GM19467 (cell line): ENCODE data around the gene VPS9D1.

Experiments
- ATAC-seq: cut with Tn5 transposase; IDR thresholded peaks from one replicate; pipeline ENCODE4 v1.9.1; 2021; ENCODE audit warnings: mild to moderate bottlenecking, moderate library complexity; ENCODE audit not compliant: unreplicated experiment

Gene VPS9D1, protein sequence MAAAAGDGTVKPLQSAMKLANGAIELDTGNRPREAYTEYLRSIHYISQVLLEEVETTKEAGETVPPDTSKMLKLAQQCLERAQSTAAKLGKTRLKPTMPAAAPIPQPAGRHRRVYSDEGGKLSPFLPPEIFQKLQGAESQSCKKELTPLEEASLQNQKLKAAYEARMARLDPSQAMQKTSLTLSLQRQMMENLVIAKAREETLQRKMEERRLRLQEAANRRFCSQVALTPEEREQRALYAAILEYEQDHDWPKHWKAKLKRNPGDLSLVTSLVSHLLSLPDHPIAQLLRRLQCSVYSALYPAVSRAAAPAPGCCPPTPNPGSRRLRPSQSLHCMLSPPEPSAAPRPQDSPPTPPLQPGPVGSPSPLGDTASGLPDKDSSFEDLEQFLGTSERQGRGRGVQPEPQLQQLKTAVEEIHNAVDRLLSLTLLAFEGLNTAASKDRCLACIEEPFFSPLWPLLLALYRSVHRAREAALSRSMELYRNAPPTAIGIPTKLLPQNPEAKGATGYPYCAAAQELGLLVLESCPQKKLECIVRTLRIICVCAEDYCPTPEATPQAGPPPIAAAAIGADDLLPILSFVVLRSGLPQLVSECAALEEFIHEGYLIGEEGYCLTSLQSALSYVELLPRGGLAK

DNA sequence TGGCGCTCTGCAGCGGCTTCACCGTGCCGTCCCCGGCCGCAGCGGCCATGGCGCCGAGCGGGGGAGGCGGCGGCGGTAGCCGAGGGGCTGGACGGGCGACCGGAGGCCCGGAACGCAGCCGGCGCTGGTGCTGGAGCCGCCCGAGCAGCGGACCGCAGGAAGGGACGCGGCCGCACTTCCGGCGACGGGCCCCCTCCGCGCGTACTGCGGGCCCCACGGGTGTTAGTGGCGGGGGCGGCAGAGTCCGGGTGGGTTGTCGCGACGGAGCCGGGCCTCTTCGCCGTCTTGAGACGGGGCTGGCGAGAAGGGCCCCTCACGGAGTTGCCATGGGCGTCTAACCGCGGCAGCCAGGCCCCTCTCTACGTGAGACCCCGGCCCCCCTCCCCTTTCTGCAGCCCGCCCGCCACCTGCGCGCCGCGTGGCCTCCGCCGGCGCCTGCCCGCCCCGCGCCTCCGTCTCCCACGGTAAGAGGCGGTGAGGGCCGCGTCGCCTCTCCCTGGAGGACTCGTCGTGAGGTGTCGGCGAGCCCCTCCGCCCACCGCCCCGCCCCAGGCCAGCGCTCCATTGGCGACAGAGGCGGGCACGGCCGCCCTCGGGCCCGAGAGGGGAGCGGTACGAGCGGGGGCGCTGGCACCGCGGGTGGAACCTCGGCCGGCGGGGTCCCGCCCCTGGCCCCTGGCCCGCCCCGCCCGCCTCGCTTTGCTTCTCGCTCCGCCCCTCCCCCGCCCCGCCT, at the start of gene VPS9D1, which contains the start of gene ZNF276:
TSS of gene VPS9D1 (minus strand) at position 86 of the 733 bp plus-strand sequence. CDS start at position 49, 37 bp downstream.
TSS of gene ZNF276 (plus strand) at position 725 of the 733 bp plus-strand sequence. CDS start 104 bp downstream, outside the sequence.
- ATAC-seq, result peak; percentile 40

DNA sequence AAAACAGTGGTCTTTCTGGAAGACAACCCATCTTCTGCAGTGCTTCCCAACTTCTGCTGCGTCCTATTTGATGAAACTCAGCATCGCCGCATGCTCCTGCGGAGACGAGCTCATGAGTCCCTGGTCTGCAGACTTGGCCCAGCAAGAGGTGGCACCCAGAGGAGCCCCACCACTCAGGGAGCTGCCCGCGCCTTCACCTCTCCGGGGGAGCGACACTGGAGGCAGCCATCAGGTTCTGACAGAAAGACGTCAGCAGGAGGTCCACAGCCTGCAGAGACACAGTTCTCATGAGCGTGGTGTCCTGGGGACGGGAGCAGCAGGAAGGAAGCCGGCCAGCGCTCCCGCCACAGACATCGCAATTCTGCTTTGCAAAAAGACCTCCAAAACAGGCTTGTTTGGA, 49.7 kb upstream of the VPS9D1 start:
- no peak for ATAC-seq

DNA sequence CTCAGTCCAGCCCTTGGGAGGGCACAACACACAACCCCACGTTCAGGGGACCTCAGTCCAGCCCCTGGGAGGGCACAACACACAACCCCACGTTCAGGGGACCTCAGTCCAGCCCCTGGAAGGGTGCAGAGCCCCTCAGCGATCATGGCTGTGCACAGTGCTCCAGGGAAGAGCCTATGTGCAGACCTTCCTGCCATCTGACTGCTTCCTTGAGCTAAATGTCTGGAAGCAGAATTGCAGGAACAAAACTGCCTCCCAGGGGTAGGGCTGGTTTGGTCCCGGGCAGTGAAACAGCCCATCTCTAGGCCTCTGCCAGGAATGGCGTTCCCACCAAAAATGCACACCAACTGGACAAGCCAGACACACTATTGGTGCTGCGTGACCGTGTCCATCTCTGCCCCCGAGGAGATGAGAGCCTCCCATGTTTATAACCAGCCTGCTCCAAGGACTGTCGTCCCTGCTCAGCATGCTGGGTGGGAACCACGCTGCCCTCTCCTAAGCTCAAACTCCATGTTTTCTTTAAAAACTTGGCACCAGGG, 44.7 kb upstream of the VPS9D1 start:
- peak; percentile 2 for ATAC-seq

DNA sequence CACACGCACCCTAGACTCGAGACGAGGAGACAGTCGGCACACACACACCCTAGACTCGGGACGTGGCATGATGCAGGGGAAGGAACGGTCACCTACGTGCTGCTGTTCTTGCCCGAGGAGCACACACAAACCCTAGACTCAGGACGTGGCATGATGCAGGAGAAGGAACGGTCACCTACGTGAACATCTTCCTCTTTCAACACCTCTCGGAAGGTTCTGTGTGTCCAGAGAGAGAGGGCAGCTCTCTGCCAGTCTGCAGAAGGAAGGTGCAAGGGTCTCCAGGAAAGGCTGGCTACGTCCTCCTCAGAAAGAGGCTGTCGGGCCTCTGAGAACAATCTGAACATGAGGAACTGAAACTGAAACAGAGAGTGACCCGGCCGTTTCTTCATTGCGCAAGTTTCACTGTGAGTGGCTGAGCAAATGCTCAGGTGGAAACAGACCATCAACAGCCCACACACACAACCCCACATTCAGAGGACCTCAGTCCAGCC, 44.1 kb upstream of the VPS9D1 start:
- peak; percentile 89 for ATAC-seq

DNA sequence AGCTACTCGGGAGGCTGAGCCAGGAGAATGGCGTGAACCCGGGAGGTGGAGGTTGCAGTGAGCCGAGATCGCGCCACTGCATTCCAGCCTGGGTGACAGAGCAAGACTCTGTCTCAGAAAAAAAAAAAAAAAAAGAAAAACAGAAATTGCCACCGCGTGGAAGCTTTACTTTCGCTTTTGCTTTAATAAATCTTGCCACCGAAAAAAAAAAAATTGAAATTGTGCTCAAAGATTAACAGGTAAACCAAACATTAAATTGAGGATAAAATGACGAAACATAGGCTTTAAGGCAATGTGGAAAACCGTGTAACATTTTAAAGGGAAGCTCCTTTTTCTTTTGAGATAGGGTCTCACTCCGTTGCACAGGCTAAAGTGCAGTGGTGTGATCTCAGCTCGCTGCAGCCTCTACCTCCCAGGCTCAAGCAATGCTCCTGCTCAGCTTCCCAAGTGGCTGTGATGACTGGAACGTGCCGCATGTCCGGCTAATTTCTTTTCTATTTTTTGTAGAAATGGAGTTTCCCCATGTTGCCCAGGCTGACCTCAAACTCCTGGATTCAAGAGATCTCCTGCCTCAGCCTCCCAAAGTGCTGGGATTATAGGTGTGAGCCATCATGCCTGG, 40.7 kb upstream of the VPS9D1 start:
- ATAC-seq, result no peak

DNA sequence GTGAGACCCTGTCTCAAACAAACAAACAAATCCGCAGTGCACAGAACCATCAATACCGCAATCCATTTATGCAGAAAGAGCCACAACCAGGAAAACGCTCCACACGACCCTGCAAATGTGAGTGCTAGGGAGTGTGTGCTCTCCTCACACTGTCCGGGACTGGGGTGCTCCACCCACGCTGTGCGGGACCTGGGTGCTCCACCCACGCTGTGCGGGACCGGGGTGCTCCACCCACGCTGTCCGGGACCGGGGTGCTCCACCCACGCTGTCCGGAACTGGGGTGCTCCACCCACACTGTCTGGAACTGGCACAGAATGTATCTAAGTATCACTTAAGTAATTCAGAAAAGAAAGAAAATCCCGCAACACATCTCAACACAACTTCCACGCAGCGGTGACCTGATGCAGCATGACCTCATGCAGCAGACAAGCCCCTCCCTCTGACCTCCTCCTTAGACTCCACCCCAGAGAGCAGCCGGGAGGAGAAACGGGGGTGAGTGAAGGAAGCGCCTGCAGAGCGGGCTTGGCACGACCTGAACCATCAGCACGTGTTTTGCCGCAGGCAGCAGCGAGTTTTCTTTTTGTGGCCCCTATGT, 39.1 kb upstream of the VPS9D1 start:
- no peak for ATAC-seq

DNA sequence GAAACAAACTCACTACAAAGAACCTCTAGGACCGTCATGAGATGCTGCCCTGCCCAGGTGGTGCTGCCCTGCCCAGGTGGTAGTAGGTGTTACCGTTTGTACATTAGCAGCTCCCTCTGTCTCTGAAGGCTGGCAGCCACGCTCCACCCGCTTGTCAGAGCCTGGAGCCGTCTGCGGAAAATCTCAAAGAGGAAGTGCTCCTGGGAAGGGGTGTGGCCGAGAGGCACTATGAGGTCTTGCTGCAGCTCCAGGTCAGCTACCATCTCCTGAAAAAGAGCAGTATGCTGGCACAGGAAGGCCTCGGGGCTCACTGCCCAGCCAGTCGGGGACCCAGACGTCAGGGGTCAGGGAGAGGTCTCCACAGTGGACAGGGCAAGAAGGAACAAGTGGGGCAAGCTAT, 28.9 kb upstream of the VPS9D1 start:
- no peak for ATAC-seq

DNA sequence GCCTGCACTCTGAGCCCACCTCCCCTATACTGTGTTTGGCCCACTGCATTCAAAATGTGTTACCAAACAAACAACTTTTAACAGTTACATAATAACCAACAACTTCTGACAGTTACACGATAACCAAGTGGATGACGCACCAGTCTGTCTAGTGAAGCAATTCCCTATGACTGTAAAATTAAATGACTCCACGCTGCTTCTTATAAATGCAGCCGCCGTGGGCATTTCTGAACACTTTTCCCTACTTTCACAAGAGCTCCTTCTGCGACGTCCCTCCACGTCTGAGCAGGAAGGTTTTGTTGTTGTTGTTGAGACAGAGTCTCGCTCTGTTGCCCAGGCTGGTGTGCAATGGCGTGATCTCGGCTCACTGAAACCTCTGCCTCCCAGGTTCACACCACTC, 28.2 kb upstream of the VPS9D1 start:
- ATAC-seq, result no peak

DNA sequence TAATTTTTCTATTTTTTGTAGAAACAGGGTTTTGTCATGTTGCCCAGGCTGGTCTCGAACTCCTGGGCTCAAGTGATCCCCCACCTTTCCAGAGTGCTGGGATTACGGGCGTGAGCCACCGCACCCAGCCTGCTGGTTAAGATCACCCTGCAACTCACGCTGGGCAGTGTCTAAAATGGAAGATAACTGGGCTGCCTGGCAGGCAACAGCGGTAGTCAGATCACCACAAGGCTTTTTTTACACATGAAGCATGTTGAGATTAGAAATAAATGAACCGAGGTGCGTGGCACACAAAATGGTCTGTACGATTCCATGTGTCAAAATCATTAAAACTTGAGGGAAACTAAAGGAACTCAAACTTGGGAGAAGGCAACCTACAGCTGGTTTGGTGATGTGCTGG, 27.4 kb upstream of the VPS9D1 start:
- ATAC-seq, result no peak

DNA sequence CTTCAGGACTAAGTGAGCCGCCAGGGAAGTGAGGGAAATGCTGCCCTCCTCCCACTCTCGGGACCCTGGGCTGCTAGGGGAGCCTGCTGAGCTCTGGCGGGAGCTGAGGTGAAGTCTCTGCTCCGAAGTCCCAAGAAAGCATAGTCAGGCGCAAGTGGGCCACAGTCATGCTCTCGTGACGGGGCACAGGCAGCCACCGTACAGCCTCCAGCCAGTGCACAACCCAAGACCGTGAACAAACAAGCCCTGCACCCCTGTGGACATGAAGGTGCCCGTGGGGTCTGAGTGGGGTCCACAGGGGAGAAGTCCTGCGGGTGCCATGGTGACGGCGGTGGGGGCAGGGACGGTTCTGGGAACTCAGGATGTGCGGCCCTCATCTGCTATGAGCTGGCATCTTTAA, 25.3 kb upstream of the VPS9D1 start:
- no peak for ATAC-seq

DNA sequence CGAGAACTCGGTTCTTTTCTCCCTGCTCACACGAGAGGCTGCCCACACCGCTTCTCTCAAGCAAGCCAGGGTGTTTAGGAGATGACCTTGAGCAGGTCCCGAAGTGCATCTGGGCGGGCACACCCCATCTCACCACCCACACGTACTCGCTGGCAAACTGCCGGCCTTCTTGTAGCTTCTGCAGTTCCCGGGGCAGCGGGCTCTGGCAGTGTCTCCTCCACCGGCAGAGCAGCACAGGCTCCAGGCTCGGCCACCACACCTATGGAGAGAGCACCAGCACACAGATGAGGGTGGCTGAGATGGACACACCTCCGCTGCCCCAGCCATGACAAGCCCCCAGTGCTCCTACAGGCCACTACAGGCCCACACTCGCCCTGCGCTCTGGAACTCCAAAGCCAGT, 24.1 kb upstream of the VPS9D1 start:
- ATAC-seq, result no peak

DNA sequence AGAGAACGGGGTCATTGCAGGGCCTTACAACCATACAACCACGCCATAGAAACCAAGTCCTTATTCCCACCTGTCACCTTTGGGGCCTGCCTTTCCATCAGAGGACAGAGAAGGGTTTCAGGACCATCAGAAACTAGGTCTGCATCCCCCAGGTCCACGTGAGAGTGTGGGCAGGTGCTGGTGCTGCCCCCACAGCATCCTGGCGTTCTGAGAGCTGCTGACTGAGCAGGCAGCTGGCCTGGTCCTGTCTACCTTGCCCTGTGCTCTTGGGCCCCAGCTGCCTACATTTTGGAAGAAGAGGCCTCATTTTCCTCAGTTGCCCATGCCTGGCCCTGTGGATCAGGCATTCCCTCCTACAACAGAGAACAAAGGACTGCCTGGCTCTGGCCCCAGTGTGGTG, 22.2 kb upstream of the VPS9D1 start:
- ATAC-seq, result no peak

DNA sequence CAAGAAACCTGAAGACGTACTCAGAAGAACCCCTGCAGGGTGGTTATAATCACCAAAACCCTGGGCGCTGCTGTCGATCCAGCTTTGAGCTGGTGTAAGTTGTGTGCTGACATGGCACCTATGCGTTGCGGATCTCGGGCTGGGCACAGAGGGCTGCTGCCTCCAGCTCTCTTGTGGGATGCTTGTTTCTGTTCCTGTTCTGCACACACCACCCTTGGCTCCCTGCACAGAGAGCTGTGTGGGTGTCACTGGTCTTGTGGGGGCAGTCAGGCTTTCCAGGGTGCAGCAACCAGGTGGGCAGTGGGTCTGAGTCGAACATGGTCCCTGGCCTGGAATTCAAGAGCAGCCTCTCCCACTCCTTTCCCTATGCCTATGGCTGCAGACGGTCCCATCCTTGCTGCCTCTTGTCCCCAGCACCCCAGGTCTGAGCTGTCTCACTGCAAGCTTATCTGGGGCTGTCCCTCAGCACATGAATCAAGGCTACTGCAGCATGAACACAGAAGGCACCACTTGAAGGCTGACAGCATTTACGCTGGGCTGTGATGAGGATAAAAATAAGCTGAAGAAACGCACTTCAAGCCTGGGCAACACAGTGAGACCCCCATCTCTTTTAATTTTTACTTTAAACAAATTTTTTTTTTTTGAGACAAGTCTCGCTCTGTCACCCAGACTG, 20.8 kb upstream of the VPS9D1 start:
- no peak for ATAC-seq

DNA sequence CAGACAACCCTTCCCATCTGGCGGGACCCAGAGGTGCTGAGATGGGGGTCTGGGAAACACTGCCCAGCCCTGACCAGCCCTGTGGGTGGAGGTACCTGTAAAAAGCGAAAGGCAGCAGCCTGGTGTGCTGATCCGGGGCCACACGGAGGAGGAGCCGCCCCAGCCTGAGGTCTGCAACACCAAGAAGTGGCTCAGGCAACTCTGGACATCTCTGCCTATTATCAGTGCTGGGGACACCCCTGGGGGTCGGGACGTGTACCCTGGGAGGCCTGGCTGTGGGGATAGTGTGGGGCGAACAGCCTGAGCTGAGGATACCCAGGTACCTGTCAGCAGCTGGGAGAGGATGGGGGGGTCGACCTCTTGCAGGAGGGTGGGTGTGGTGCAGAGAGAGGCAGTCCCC, 18.7 kb upstream of the VPS9D1 start:
- no peak for ATAC-seq

DNA sequence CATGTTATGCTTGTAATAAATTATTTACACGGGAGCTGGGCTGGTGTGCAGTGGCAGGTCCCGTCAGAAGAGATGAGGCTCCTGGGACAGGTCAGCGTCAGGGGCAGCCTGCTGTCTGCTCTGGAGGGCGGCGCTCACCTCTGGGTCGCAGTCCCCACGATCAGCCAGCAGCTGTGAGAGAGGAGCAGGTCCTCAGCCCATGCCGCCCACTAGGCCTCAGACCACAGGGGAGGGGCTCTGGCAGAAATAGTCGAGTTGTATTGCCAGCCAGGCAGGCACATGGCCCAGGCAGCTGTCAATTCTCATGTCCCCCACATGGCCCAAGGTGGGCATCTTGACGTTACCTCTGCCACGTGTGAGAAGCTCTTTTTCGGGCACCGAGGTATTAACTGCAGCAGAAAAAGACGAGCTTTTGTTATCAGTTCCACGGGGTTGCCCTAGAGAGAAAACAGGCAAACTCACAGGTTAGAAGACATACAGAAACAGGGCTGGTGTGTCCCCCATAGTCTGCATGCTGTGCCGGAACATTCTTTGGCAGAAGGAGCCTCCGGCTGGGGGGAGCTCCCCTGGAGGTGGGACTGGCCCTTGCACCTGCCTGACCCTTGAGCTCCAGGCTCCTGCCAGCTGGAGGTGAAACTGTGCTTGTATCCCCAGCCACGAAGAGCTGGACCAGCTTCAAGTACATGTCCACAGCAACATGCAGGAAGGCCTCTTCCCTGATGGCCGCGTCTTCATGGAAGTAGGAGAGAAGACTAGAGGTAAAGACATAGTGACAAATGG, 18.0 kb upstream of the VPS9D1 start:
- no peak for ATAC-seq

DNA sequence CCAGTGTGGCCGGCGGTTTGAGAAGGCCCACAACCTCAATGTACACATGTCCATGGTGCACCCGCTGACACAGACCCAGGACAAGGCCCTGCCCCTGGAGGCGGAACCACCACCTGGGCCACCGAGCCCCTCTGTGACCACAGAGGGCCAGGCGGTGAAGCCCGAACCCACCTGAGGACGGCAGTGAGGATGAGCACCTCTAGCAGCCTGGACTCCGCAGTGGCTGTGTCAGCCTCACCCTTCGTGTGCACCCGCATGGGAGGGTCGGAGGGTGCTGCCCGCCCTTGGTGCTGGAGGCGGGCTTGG, 17.3 kb upstream of the VPS9D1 start:
- no peak for ATAC-seq

DNA sequence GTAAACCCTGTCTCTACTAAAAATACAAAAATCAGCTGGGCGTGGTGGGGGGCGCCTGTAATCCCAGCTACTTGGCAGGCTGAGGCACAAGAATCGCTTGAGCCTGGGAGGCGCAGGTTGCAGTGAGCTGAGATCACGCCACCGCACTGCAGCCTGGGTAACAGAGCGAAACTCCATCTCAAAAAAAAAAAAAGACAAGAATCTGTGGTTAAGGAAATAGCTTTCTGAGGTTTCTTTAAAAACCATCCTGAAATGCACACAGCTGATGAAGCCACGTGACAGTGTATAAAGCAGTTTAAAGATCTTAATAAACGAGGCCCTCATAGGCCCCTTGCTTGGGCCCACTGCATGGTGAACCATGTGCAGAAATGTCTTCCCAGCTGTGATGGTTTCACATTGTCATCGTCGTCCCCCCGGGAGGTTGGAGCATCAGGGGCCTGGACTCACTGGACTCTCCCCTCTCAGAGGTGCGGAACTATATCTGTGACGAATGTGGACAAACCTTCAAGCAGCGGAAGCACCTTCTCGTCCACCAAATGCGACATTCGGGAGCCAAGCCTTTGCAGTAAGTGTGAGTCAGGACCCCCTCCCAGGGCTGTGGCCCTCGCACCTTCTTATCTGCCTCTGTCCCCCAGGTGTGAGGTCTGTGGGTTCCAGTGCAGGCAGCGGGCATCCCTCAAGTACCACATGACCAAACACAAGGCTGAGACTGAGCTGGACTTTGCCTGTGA, 16.8 kb upstream of the VPS9D1 start:
- ATAC-seq, result no peak

DNA sequence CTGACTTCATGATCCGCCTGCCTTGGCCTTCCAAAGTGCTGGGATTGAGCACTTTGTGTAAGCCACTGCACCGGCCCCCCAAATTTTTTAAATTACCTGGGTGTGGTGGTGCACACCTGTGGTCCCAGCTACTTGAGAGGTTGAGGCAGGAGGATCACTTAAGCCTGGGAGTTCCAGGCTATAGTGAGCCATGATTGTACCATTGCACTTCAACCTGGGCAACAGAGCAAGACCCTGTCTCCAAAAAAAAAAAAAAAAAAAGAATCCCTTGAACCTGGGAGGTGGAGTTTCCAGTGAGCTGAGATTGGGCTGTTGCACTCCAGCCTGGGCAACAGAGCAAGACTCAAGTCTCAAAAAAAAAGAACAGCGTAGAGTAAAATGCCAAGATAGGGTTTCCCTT, 15.9 kb upstream of the VPS9D1 start:
- no peak for ATAC-seq

DNA sequence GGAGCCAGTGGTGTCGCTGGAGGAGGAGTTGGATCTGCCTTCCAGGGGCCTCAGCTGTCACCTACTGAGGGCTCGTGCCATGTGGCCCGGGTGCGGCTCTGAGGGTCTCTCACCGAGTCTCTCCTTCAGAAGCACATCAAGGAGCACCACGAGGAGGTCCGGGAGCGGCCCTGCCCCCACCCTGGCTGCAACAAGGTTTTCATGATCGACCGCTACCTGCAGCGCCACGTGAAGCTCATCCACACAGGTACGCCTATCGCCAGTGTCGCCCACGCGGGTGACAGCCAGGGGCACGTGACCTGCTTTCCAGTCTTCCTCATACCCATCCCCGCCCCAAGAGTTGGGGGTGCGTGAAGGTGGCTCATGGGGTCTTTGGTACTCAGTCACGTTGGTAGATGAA, 13.1 kb upstream of the VPS9D1 start:
- no peak for ATAC-seq
